ENCODE data around the gene XPO4.

DNA sequence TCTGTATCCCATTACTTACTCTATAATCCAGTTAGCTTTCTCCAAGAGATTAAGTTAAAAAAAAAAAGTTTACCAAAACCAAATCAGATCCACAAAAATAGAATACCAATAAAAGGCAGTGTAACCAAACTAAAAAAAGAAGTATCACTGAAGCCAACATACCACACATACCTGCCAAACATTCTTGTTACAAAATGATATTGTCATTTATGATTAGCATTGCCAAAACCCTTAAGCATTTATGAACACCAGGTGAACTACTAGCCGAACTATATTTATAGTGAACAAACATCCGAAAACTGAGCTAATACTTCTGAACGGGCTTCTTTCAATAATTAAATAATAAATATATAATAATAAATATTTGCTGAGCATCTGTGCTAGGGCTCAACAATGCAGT, 69.7 kb downstream of the XPO4 start:
- TF ChIP-seq, protein P1, sequence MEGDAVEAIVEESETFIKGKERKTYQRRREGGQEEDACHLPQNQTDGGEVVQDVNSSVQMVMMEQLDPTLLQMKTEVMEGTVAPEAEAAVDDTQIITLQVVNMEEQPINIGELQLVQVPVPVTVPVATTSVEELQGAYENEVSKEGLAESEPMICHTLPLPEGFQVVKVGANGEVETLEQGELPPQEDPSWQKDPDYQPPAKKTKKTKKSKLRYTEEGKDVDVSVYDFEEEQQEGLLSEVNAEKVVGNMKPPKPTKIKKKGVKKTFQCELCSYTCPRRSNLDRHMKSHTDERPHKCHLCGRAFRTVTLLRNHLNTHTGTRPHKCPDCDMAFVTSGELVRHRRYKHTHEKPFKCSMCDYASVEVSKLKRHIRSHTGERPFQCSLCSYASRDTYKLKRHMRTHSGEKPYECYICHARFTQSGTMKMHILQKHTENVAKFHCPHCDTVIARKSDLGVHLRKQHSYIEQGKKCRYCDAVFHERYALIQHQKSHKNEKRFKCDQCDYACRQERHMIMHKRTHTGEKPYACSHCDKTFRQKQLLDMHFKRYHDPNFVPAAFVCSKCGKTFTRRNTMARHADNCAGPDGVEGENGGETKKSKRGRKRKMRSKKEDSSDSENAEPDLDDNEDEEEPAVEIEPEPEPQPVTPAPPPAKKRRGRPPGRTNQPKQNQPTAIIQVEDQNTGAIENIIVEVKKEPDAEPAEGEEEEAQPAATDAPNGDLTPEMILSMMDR (IDR thresholded peaks at IDR 0.05), result no peak
- no peak for TF ChIP-seq POLR2A (IDR thresholded peaks at IDR 0.05)
